Right lung (tissue), 5 donors: ENCODE data around the gene TRAIP. TPM values are rescaled to one million over a fixed set of nuclear protein-coding genes. Genes with fewer than 3 reads are reported as not detected.

Experiments
- DNase-seq, 2 donors: peaks; one replicate each; pipeline ENCODE4 v3.0.0-alpha.2; 2013
- polyA plus RNA-seq, 5 donors: library from polyadenylated mRNA; unstranded; fragments of 120-200 nt; gene quantifications; one replicate each; pipeline versions ENCODE4 v1.2.1 to v1.2.3, GENCODE V29; 2013; ENCODE audit warnings: inconsistent platforms in 1 of 5, low replicate concordance in 1 of 5; ENCODE audit not compliant: insufficient read length in 5 of 5, insufficient read depth in 1 of 5

Gene TRAIP
- polyA plus RNA-seq, 5 donors: 9.8 to 16.0 (median 12.6) TPM

GRCh38 chr3:49877716-49878115 lies 21.4 kb upstream of the TRAIP start:
- peak in 1 of 2 donors; percentile 32 for DNase-seq

- no peak for DNase-seq
Measured at GRCh38 chr3:49876567-49876966, 20.2 kb upstream of the TRAIP start.

- DNase-seq: no peak
Measured at GRCh38 chr3:49873623-49874022, 17.3 kb upstream of the TRAIP start.

- no peak for DNase-seq
Measured at GRCh38 chr3:49872801-49873281, 16.5 kb upstream of the TRAIP start.

GRCh38 chr3:49871531-49872153 lies 15.3 kb upstream of the TRAIP start:
- no peak for DNase-seq

GRCh38 chr3:49869525-49870126 lies 13.3 kb upstream of the TRAIP start, which contains the start of gene CAMKV:
CAMKV (minus strand) TSS chr3:49869906; CDS start chr3:49862388, 7,518 bp downstream.
- DNase-seq: no peak

GRCh38 chr3:49868862-49869466 lies 12.6 kb upstream of the TRAIP start:
- DNase-seq: no peak

- DNase-seq: no peak
Measured at GRCh38 chr3:49867871-49868321, 11.5 kb upstream of the TRAIP start.

- DNase-seq: no peak
Measured at GRCh38 chr3:49867400-49867799, 11.0 kb upstream of the TRAIP start.

- DNase-seq: no peak
Measured at GRCh38 chr3:49865198-49865784, 8.9 kb upstream of the TRAIP start.

- DNase-seq: no peak
Measured at GRCh38 chr3:49864505-49864904, 8.1 kb upstream of the TRAIP start.

GRCh38 chr3:49859576-49860305 lies 3.4 kb upstream of the TRAIP start:
- no peak for DNase-seq

GRCh38 chr3:49855662-49856061 lies 702 bp downstream of the TRAIP start:
- no peak for DNase-seq

GRCh38 chr3:49845694-49846093 lies 10.7 kb downstream of the TRAIP start:
- DNase-seq: no peak

- DNase-seq: no peak
Measured at GRCh38 chr3:49844464-49845183, 11.7 kb downstream of the TRAIP start.

GRCh38 chr3:49842843-49843517 lies 13.4 kb downstream of the TRAIP start:
- DNase-seq: no peak

- no peak for DNase-seq
Measured at GRCh38 chr3:49841806-49842205, 14.6 kb downstream of the TRAIP start.

GRCh38 chr3:49841126-49841696 lies 15.2 kb downstream of the TRAIP start:
- DNase-seq: no peak

- DNase-seq: no peak
Measured at GRCh38 chr3:49840388-49840787, 16.0 kb downstream of the TRAIP start.

- DNase-seq: peak; percentile 76 to 80
Measured at GRCh38 chr3:49839193-49839809, 17.1 kb downstream of the TRAIP start.
